Measurements from ENCODE around the gene ADD3.
A peak's percentile ranks its signal among the peaks of the same experiment; 100 is the strongest.

The ADD3 gene

GRCh38 chr10:110007701-110008517 is at the start of gene ADD3:
Gene ADD3 (plus strand): TSS chr10:110007984. CDS start chr10:110100654, 92,670 bp downstream.
- DNase-seq (ENCODE audit: low read depth), result peak; percentile 89

GRCh38 chr10:109958059-109958458 is 49.7 kb upstream of the ADD3 start:
- DNase-seq (ENCODE audit: low read depth), result no peak

- DNase-seq (ENCODE audit: low read depth), result no peak
Measured at GRCh38 chr10:109959259-109960145, 48.3 kb upstream of the ADD3 start.

DNA sequence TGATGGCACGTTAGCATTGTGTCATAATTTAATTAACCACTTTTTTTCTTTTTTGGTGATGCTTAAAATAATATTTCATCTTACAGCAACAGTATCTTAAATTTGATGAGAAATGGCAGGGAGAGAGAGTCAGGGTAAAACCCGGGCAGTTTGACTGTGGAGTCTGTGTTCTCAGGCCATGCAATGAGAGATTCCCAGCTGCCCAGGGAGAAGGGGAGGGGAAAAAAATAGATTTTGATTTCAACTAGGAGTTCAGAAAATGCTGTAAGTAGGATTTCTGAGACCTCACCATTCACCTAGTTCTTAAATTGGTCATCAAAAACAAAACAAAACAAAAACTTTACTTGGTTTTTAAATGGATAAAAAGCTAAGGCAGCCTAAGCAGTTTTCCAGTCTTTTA is 47.1 kb upstream of the ADD3 start:
- no peak for DNase-seq (ENCODE audit: low read depth)

- no peak for DNase-seq (ENCODE audit: low read depth)
Measured at GRCh38 chr10:109961174-109962001, 46.4 kb upstream of the ADD3 start.

GRCh38 chr10:109962247-109962646 is 45.5 kb upstream of the ADD3 start:
- DNase-seq (ENCODE audit: low read depth), result no peak

DNA sequence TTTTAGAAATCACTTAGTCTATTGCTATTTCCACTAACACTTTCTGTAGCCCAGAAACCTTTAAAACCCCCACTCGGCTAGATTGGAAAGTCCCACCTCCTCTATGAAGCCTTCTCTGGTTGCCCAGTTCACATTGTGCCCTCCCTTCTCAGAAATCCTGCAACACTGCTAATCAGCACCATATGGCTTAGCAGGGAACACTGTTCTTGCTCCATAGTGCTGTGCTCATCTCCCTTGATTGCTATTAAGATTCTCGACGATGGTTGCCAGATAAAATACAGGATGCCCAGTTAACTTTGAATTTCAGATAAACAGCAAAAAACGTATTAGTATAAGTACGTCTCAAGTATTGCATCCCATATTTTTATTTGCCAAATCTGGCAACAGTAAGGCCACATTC is 44.3 kb upstream of the ADD3 start:
- no peak for DNase-seq (ENCODE audit: low read depth)

DNA sequence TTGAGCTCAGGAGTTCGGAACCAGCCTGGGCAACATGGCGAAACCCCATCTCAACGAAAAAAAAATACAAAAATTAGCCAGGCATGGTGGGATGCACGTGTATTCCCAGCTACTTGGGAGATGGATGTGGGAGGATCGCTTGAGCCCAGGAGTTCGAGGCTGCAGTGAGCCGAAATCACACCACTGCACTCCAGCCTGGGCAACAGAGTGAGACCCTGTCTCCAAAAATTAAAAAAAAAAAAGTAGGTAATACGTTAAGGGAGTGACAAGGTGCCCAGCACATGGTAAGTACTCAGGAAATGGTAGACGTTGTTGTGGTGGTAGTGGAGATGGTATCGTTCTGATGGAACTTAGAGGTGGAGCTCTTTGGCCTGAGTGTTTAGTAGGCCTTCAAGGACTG is 43.5 kb upstream of the ADD3 start:
- no peak for DNase-seq (ENCODE audit: low read depth)

DNA sequence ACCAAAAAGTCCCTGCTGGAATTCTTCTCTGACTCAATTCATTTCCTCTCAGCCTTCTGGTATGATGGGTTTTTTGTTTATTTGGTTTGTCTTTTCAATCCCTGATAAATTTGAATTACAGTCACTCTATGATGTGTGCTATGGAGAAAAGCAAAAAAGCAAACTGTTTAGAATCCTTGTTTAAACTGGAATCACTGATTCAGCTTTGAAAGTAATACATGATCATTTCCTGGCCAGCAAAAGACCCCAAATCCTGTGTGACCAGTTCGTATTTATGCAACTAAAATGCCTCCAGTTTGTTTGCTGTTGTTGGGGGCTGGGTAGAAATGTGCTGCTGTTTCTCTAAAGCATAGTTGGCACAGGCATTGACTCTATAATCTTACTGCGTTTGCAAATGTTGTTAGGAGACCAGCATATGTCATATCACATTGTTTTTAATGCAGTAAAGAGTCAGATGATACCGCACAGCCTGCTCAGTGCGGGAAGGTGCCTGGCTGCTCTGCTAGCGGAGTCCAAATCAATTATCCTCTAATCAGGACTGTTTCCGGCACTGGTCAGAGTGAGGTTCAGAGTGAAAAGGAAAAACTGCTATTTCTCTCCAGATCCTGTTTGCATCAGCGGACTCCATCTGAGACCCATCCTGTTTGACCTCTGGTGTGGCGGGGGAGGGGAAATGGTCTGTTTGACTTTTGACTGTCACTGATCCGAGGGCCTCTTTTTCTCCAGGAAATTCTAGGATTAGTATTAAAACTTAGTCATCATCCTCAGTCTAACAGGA is 40.6 kb upstream of the ADD3 start:
- DNase-seq (ENCODE audit: low read depth), result no peak

GRCh38 chr10:109967739-109968088 is 40.1 kb upstream of the ADD3 start:
- no peak for DNase-seq (ENCODE audit: low read depth)

DNA sequence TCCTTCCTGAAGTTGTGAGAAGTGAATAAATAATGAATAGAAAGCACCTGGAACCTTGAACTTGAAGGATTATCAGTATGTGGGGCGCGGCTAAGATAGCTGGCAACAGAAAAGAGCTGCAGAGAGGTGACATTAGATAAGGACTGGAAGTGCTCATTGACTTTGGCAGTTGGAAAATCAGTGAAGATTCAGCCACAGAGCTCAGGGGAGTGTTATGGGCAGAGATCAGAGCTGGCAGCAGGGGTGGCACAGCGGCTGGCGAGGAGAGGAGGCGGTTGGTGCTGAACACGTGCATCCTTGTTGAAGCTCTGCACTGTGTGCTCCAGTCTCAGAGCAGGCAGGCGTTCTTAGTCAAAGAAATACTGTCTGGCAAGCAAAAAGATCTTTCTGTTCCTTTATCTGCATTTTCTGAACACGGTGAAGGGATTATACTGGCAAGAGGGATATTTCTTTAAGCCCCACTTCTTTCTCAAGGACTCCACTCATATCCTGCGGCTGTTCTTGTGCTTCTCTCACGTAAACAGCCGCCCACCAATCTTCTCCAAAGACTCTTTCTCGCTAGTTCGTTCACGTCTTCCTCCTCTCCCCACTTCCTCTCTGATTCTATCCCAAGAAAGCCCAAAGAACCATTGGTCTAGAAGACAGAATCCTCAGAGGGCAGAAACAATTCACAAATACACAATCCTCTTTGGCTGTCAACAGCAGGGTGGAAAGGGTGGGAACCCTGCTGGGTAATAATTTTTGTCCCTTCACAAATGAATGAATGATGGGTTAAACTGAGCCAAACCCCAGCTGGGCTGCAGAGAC is 38.6 kb upstream of the ADD3 start:
- no peak for DNase-seq (ENCODE audit: low read depth)

GRCh38 chr10:109969760-109970346 is 37.9 kb upstream of the ADD3 start:
- no peak for DNase-seq (ENCODE audit: low read depth)

DNA sequence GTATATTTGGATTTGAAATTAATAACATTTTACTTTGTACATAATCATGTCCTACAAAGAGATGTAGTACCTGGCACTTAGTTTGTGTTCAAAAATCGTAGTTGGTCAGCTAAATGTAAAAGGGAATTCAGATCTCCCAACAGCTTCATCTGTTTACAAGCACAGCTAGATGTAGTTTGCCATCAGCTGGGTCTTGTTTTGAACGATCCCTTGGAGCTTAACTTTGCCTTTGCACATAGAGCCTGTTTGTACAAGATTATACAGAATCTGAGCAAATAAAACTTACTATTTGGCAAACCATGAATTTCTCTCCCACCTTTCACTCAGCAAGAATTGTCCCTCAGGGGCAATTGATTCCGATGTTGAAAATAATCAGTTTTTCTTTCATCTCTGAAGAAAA is 36.1 kb upstream of the ADD3 start:
- DNase-seq (ENCODE audit: low read depth), result no peak

GRCh38 chr10:109972372-109973001 is 35.3 kb upstream of the ADD3 start:
- DNase-seq (ENCODE audit: low read depth), result no peak

DNA sequence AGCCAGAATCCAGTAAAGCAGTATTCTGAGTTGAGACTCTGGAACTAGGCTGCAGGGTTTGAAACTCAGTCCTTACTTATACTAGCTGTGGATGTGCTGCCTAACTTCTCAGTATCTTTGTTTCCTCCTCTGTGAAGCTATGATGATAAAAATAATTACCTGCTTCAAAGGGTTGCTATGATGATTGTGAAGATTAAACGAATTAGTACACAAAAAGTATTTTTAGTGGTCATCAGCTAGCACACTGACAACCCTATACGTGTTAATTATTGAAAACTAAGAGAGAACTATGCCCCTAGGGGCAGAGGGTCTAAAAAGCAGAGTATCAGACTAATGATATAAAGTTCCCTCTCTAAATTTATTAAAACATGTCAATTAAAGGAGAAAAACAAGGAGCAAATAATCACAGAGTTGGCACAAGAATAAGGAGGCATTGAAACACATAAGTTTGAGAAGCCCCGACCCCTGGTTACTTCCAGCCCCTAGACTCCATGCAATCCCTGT is 34.4 kb upstream of the ADD3 start:
- no peak for DNase-seq (ENCODE audit: low read depth)

- no peak for DNase-seq (ENCODE audit: low read depth)
Measured at GRCh38 chr10:109974504-109975191, 33.1 kb upstream of the ADD3 start.

GRCh38 chr10:109975244-109976190 is 32.3 kb upstream of the ADD3 start:
- DNase-seq (ENCODE audit: low read depth), result no peak

DNA sequence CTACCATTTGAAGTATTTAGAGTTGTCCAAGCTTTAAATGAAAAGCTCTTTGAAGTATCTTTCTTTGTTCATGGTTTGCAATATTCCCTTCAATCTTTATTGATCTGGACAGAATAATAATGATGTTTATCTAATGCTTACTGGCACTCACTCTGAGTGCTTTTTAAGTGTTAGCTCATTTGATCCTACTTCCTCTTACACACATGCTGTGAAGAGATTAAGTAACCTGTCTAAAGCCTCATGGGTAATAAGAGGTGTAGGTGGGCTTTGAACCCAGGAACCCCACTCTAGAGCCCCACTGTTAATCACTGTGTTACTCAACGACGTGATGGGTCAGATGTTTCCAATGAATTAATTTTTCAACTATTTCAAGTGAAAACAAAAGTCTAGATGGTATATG is 31.1 kb upstream of the ADD3 start:
- DNase-seq (ENCODE audit: low read depth), result no peak
